ENCODE results near the gene NDUFV1. TPM values are rescaled to one million over a fixed set of nuclear protein-coding genes. Genes with fewer than 3 reads are reported as not detected.

NDUFV1 gene
- 184 and 192 TPM in 2 replicates for total RNA-seq

DNA sequence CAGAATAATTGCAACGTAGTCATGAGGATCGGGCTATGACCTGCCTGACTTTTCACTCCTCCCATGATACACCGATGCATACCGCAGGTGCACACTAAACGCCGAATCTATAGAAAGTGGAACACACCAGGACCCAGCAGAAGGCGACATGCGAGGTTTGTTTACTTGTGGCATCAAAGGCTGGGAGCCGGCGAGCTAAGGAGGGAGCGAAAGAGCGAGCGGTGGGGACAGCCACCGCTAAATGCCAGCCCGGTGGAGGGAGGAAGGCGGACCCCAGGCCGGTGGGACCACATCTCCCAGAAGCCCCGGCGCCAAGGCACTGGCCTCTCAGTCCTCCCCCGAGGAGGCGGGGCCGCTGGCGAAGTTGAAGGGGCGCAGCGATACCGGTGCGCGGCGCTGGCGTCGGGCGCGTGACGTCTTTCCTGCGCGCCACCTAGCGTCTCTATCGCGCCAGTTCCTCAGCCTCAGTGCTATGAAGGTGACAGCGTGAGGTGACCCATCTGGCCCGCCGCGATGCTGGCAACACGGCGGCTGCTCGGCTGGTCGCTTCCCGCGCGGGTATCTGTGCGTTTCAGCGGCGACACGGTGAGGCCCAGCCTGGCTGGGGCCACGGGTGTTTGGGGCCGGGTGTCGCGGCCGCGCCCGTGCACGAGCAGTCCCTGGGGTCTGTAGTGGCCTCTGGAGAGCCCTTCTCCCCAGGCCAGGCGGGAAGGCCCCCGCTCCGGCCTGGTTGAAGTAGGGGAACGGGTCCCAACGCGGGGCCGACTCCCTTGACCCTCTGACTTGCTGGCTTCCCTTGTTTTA is at the start of gene NDUFV1:
TSS of gene NDUFV1 (plus strand) at position 445 of the 804 bp plus-strand sequence. CDS start at position 514, 69 bp downstream.
- peak; percentile 78 for DNase-seq (ENCODE audit: low read depth)

DNA sequence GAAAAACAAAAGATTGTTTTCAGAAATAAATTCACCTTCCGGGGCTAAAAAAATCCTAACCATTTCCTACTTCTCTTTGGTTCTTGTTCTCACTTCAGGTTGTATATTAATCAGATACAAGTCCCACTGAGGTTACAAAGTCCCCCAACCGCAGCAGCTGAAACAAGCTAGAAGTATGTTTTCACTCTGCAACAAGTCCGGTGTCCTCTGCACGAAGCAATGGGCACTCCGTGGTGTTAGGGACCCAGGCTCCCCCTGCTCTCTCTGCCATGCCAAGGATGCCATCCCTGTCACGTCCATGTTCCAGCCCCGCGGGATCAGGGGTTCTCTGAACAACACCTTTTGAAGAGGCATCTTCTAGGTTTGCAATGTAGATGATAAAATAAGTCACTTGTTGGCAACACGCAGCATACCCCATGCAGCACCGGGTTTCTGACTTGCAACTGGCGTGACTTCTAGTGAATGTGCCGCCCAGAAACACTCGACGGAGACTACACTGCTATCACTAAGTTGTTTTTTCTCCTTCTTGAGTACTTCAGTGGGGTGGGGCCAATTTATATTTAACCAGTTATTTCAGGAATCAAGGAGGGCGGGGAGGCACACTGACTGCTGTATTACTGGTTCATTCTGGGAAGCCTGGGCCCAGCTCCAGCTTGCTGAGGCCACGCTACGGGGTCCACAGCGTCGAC is 48.5 kb upstream of the NDUFV1 start:
- DNase-seq (ENCODE audit: low read depth), result peak; percentile 83

- DNase-seq (ENCODE audit: low read depth), result peak; percentile 90
Observed at GRCh38 chr11:67561971-67562619, 44.6 kb upstream of the NDUFV1 start.

DNA sequence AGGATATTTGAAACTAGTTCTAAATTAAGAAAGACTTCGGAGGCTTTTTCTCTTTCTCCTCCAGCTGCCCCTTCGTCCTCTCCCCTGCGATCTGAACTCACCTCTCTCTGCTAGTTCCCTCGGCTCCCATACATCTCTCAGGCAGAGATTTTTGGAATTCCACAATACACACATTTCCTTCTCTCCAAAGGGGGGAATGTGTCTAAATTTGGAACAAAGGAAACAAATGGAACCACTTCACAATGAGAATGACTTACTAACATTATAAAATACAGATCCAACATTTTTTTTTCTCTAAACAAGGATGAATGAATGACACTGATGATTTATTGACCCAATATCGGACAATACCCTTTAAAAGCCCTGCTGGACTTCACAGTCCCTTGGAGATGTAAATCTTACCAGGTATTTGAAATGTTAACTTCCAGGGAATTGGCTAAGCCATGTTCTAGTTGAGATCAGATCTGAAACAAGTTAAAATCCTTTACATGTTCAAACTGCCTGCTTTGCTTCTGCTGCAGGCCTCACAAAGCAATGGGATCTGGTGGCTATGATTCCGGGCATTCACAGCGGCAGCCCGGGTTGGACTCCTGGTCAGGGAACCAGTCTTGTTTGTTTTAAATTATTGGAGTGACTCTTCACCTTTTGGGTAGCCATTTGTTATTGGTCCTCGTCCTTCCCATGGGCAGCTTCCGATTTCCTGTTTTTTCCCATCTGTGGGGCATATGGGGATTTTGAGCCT is 43.6 kb upstream of the NDUFV1 start:
- no peak for DNase-seq (ENCODE audit: low read depth)

GRCh38 chr11:67563705-67564114 is 43.0 kb upstream of the NDUFV1 start:
- DNase-seq (ENCODE audit: low read depth), result peak; percentile 94

DNA sequence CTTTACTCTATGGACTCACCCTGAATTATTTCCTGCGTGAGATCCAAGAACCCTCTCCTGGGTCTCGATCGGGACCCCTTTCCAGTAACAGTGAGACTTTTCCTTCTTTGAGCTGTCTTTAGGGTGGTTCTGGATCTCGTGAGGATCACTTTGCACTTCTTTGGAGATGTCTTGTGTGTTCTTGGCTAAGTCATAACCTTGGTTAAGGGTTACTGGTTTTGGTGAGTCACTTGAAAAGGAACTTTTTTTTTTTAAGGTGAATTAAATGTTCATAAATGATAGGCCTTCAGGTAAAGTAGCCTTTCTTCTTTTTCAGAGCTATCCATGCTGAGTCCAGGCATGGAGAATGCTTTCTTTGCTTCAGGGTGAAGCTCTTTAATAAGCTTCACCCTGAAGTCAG is 42.5 kb upstream of the NDUFV1 start:
- peak; percentile 83 for DNase-seq (ENCODE audit: low read depth)

GRCh38 chr11:67571443-67571842 is 35.3 kb upstream of the NDUFV1 start:
- no peak for DNase-seq (ENCODE audit: low read depth)

GRCh38 chr11:67572305-67572704 is 34.4 kb upstream of the NDUFV1 start:
- no peak for DNase-seq (ENCODE audit: low read depth)

DNA sequence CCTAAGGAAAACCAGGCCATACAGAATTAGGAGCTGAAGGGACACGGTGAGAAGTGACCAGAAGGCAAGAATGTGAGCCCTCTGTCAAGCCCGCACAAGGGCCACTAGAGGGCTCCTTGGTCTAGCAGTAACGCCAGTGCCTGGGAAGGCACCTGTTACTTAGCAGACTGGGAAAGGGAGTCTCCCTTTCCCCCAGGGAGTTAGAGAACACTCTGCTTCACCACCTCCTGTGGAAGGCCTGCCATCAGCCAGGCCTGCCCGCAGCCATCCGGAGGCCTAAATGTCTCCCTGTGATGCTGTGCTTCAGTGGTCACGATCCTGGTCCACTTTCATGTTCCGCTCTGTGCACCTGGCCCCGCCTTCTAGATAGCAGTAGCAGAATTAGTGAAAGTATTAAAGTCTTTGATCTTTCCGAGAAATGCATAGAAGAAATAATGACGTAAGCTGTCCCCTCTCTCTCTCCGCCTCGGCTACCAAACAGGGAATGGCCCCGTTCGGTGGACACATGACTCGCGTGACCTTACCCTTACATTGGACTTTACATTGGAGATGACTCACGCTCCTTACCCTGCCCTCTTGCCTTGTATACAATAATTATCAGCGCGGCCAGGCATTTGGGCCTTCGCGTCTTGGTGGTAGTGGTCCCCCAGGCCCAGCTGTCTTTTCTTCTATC is 33.9 kb upstream of the NDUFV1 start:
- DNase-seq (ENCODE audit: low read depth), result peak; percentile 71

GRCh38 chr11:67574938-67575337 is 31.8 kb upstream of the NDUFV1 start:
- no peak for DNase-seq (ENCODE audit: low read depth)

DNA sequence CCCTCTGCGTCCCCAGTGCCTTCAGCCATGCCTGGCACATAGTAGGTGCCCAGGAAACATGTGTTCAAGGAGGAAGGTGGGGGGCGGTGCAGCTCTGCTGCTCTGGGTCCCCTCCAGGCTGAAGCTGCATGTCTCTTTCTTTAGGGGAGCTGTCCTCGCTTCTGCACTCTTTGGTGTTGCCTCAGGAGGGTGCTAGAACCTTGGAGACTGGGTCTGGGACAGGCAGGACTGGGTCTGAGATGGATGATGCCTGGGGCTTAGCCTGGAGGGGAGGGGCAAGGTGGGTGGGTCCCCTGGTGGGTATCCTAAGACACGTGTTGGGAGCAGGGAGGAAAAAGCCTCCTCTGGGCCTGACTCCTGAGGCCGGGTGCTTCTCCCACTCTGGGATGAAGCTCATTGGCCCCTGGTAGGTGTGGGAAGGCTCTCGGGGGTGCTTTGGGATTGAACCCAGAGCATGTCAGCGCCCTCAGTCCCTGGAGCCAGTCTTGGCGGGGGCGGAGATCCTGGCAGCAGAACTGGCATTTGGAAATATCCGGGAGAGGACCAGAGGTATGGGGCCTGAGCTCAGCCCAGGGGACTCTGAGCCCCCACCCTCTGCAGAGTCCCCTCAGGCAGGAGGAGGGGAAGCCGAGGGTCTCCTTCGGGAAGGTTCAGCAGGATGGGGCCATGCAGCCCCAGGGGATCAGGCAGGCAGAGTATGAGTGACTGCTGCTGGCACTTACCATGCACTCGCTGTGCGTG is 29.8 kb upstream of the NDUFV1 start:
- no peak for DNase-seq (ENCODE audit: low read depth)

DNA sequence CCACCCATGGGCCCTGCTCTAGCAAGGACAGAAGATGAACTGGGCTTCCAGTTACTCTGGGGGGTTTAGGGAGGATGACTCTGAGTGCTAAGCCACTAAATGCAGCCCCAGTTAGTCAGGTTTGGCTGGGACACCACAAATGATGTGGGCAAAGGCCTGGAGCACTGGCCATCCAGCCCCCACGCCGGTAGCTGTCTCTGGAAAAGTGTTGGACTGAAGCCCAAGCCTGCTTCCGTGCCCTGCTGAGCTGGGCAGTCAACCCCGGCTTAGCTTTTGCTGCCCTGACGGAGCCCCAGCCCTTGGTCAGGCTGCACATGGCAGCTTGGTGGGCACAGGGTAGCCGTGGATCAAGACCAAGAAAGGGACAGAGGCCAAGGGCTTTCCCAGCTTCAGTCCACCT is 28.8 kb upstream of the NDUFV1 start:
- DNase-seq (ENCODE audit: low read depth), result no peak

GRCh38 chr11:67581469-67581868 is 25.3 kb upstream of the NDUFV1 start:
- DNase-seq (ENCODE audit: low read depth), result peak; percentile 63

DNA sequence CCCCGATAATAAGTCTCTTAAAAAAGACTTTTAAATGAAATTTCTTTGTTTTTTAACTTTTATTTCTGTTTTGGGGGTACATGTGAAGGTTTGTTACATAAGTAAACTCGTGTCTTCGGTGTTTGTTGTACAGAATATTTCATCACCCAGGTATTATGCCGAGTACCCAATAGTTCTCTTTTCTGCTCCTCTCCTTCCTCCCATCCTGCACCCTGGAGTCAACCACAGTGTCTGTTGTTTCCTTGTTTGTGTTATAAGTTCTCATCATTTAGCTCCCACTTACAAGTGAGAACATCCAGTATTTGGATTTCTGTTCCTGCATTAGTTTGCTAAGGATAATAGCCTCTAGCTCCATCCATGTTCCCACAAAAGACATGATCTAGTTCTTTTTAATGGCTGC is 24.7 kb upstream of the NDUFV1 start:
- DNase-seq (ENCODE audit: low read depth), result no peak

DNA sequence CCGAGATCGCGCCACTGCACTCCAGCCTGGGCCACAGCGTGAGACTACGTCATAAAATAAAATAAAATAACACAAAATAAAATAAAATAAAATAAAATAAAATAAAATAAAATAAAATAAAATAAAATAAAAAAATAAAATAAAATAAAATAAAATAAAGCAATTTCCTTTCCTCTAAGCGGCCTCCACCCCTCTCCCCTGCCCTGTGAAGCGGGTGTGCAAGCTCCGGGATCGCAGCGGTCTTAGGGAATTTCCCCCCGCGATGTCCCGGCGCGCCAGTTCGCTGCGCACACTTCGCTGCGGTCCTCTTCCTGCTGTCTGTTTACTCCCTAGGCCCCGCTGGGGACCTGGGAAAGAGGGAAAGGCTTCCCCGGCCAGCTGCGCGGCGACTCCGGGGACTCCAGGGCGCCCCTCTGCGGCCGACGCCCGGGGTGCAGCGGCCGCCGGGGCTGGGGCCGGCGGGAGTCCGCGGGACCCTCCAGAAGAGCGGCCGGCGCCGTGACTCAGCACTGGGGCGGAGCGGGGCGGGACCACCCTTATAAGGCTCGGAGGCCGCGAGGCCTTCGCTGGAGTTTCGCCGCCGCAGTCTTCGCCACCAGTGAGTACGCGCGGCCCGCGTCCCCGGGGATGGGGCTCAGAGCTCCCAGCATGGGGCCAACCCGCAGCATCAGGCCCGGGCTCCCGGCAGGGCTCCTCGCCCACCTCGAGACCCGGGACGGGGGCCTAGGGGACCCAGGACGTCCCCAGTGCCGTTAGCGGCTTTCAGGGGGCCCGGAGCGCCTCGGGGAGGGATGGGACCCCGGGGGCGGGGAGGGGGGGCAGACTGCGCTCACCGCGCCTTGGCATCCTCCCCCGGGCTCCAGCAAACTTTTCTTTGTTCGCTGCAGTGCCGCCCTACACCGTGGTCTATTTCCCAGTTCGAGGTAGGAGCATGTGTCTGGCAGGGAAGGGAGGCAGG is 23.2 kb upstream of the NDUFV1 start, which contains the start of gene GSTP1:
TSS of gene GSTP1 (plus strand) at position 566 of the 958 bp plus-strand sequence. CDS start at position 598, 32 bp downstream.
- DNase-seq (ENCODE audit: low read depth), result peak; percentile 61

- DNase-seq (ENCODE audit: low read depth), result peak; percentile 26
Observed at GRCh38 chr11:67584205-67584880, 22.4 kb upstream of the NDUFV1 start.

GRCh38 chr11:67584881-67585873 is 21.6 kb upstream of the NDUFV1 start:
- DNase-seq (ENCODE audit: low read depth), result no peak

Measured in renal cortical epithelial cell (primary cell).